ENCODE results near the gene NLGN2.

The NLGN2 gene

DNA sequence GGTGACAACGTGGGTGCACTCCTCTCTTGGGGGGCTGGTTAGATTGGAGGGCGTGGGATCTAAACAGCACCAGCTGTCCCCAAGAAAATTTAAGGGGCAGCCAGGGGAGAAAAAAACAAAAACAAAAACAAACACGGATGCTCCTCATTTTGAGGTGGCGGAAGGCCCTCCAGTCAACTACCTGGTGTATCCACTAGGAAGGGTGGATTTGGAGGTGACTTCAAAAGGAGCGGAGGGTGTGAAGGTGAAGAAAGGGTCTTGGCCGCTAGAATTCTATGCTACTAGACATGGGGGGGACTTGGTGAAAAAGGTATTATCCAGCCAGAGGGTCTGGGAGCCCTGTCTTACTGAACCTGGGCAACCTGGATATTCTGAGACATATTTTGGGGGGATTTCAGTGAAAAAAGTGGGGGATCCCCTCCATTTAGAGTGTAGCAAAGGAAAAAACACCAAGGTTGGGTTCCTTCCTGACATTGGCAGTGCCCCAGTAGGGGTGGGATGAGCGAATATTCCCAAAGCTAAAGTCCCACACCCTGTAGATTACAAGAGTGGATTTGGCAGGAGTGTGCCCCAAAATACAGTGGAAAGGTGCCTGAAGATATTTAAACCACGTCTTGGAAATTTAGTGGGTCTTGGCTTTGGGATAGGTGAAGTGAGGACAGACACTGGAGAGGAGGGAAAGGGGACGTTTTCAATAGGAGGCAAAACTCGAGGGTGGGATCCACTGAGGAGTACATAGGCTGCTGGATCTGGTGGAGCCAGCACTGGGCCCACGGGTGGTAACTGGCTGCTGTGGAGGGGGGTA lies 31.2 kb downstream of the NLGN2 start:
- no peak for DNase-seq (ENCODE audit: low read depth)
- peak overlapping the region; percentile 52 for H3K4me3 ChIP-seq (ENCODE audit: low read length)
- TF ChIP-seq, protein P1, sequence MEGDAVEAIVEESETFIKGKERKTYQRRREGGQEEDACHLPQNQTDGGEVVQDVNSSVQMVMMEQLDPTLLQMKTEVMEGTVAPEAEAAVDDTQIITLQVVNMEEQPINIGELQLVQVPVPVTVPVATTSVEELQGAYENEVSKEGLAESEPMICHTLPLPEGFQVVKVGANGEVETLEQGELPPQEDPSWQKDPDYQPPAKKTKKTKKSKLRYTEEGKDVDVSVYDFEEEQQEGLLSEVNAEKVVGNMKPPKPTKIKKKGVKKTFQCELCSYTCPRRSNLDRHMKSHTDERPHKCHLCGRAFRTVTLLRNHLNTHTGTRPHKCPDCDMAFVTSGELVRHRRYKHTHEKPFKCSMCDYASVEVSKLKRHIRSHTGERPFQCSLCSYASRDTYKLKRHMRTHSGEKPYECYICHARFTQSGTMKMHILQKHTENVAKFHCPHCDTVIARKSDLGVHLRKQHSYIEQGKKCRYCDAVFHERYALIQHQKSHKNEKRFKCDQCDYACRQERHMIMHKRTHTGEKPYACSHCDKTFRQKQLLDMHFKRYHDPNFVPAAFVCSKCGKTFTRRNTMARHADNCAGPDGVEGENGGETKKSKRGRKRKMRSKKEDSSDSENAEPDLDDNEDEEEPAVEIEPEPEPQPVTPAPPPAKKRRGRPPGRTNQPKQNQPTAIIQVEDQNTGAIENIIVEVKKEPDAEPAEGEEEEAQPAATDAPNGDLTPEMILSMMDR (conservative IDR thresholded peaks at IDR 0.05; ENCODE audit: low read depth, low read length) = no peak

DNA sequence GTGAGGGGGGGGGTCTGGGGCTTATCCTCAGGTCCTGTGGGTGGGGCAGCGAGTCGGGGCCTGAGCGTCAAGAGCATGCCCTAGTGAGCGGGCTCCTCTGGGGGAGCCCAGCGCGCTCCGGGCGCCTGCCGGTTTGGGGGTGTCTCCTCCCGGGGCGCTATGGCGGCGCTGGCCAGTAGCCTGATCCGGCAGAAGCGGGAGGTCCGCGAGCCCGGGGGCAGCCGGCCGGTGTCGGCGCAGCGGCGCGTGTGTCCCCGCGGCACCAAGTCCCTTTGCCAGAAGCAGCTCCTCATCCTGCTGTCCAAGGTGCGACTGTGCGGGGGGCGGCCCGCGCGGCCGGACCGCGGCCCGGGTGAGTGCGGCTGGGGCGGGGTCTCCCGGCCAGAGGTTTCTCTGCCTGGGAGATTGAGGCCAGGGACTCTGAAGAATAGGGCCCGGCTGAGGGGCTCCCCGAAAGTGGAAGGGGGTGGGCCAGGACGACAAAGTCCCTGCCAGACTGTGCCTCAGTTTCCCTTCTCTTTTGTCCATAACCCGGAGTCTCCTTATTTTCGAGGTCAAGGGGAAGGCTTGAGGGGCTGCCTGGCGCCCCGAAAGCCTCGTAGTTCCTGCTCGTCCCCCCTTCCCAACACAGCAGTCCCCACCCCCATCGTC lies 31.9 kb downstream of the NLGN2 start, which contains the start of gene FGF11:
Gene FGF11, plus strand, starts transcription at position 51 of the 651 bp plus-strand sequence. Its CDS starts 109 bp downstream, at position 160.
- no peak for DNase-seq (ENCODE audit: low read depth)
- H3K4me3 ChIP-seq (ENCODE audit: low read length) = peak within 1 kb of the TSS; percentile 68
- TF ChIP-seq, protein P1 (conservative IDR thresholded peaks at IDR 0.05; ENCODE audit: low read depth, low read length) = no peak

DNA sequence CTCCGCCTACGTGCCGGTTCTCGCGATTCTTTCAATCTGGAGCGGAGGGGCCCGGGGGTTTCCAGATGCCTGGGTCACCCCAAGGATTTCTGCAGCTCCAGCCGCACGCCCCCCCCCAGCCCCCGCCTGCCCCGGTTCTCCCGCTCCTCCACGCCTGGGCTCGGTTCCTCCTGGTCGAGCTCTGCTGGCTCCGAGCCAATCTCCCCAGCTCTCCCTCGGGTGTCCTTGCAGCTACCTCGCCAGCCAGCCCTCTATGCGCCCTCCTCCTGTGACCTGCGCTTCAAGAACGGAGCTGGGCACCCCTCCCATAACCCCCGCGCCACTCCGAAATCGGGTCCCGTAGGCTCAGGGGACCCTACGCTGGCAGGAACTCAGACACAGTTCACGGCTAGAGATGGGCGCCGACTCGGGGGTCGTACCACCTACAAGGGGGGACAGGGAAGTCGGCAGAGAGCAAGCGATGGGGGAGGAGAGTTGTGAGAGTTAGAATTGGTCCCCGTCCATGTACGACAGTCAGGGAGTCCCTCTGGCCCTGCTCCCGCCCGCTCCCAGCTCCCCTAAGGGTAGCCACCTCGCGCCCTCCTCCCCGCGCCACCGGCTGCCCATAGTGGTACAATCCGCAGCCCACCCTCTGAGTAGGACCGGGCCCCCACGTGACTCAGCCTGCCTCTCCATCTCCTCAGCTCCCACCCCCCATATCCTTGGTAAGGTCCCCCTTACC lies 32.6 kb downstream of the NLGN2 start:
- H3K4me3 ChIP-seq (ENCODE audit: low read length) = peak overlapping the region; percentile 68
- TF ChIP-seq, protein P1 (conservative IDR thresholded peaks at IDR 0.05; ENCODE audit: low read depth, low read length) = no peak
- no peak for DNase-seq (ENCODE audit: low read depth)

DNA sequence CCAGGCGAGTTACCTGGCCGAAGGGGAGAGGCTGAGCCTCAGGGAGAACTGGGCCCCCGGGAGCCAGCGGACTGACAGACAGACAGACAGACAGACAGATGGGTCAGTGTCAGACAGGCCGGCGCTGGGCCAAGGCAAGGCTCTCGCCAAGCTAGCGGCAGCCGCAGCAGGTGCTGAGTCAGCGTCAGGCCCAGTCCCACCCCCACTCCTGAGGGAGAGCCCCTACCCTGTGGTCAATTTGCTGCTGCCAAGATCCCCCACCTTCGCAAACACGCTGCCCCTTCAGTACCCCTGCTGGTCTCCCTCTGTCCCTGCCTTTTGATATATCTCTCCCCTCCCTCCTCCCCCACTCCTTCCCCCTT lies 33.2 kb downstream of the NLGN2 start:
- TF ChIP-seq, protein P1 (conservative IDR thresholded peaks at IDR 0.05; ENCODE audit: low read depth, low read length) = peak; percentile 13
- peak overlapping the region; percentile 68 for H3K4me3 ChIP-seq (ENCODE audit: low read length)
- DNase-seq (ENCODE audit: low read depth) = no peak

DNA sequence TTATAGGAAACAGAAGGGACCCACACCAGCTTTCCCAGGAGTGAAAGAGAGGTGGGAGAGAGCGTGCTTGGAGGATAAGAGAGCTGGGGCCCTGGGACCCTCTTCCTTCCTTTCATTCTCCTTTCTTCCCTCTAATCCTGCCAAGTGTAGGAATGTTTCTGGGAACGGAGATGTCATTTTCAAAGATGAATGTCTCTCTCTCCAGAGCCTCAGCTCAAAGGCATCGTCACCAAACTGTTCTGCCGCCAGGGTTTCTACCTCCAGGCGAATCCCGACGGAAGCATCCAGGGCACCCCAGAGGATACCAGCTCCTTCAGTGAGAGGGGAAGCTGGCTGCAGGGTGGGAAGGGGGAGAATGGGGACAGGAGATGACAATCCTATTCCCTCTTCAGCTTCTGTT lies 33.6 kb downstream of the NLGN2 start:
- DNase-seq (ENCODE audit: low read depth) = no peak
- TF ChIP-seq, protein P1 (conservative IDR thresholded peaks at IDR 0.05; ENCODE audit: low read depth, low read length) = no peak
- no peak overlapping the region for H3K4me3 ChIP-seq (ENCODE audit: low read length)

DNA sequence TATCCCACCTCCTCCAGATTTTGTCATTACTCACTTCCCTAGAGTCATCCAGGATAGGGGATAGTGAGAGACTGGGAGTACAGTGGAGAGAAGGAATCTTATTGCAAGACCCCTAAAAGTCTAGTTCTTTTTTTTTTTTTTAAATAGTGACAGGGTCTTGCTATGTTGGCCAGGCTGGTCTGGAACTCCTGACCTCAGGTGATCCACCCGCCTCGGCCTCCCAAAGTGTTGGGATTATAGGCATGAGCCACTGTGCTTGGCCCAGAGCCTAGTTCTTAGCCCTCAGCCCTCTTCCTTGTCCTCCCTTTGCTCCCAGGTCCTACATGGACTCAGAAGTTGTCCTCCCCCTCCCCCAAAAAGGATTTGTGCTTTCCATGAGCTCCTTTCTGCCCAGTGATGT lies 34.5 kb downstream of the NLGN2 start:
- TF ChIP-seq, protein P1 (conservative IDR thresholded peaks at IDR 0.05; ENCODE audit: low read depth, low read length) = no peak
- no peak for DNase-seq (ENCODE audit: low read depth)
- no peak overlapping the region for H3K4me3 ChIP-seq (ENCODE audit: low read length)

Measured in retinal pigment epithelial cell (primary cell).